HG02938 (cell line): ENCODE results near the gene TLK1.

Source experiments
- ATAC-seq: cut with Tn5 transposase; IDR thresholded peaks from one replicate; pipeline ENCODE4 v1.9.1; 2021; ENCODE audit warnings: mild to moderate bottlenecking, moderate library complexity; ENCODE audit not compliant: unreplicated experiment

Gene TLK1

DNA sequence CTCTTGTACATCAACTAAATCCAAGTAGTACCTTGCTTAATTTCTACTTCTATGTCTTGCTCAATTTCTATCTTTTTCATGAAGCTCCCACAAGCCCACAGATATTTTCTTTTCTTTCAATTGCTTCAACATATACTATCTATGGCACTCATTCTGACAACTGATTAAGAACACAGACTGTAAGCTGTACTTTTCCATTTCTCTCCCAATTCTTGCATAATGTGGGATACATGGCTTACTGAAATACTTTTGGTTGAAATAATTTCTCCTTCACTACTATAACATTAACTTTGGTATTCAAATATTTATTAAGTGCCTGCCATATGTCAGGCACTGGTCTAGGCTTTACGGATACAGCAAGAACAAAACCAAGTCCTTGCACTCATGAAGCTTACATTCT lies 146.8 kb downstream of the TLK1 start:
- no peak for ATAC-seq

DNA sequence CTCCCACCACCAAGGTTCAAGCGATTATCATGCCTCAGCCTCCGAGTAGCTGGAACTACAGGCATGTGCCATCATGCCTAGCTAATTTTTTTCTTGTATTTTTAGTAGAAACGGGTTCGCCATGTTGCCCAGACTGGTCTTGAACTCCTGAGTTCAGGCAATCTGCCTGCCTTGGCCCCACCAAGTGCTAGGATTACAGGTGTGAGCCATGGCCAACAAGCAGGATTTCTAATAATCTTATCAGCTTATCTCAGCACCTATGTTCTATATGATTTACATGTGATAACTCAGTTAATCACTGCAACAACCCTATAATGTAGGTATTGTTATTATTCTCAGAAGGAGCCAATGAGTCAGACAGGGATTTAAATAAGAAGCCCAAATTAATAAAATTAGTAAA lies 151.3 kb downstream of the TLK1 start:
- no peak for ATAC-seq

DNA sequence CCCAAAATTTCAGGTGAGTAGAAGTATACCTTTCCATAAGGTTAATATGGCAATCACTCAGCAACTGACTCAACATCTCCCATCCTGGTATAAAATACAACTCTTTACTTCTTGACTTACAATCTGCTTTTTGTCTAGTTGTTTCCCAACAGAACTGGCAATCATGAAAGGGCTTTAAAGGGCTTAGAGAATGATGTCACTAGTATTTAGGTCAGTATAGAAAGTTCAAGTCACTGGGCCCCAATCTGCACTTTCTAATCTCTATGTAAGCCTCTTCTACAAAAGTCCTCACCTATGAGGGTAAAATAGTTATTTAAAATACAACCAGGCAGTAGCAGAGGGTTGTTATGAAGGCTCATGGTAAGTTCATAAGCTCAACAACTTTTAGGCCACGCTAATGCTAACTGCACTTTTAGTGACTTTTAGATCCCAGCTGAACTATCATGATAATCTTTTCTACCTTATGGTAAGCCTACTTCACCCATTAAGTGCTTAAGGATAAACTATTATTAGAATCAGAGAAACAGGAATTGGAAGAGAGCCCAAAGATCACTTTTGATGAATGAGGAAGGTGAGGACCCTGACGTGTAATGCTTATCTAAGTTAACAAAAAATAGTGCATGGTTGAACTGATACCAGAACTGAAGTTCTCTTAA lies 152.0 kb downstream of the TLK1 start:
- ATAC-seq, result no peak

DNA sequence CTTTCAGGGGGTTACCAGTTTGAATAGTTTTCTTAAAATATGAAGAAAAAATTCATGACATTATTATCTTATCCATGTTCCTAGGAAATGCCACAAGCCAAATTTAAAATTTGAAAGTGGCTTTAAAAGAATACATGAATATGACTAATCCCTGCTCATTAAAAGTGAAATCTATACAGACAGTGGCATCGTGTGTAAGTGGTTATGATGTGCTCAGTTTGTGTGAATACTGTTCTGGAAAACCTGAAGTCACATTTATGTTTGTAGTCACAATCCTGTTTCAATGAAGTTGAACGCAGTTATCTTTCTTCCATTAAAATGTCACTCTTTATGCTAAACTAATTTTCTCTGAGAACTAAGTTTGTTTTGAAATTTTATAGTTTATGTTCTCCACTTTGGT lies 155.9 kb downstream of the TLK1 start:
- no peak for ATAC-seq

DNA sequence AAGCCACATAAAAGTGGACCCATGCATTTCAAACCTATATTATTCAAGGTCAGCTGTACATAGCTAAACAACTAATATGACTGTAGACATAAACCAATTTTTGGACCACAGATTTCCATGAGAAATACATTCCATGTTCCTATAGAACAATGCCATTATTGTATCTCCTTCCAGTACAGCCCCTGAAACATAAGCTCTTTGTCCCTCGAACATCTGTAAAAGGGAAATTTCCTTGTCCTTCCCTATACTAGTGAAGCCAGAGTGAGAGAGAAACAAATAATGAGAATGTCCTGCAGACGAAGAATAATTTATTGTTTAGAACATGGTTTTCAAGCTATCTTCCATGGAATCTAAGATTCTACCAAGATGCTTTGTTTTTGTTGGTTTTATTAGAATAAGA lies 156.3 kb downstream of the TLK1 start:
- ATAC-seq, result no peak

DNA sequence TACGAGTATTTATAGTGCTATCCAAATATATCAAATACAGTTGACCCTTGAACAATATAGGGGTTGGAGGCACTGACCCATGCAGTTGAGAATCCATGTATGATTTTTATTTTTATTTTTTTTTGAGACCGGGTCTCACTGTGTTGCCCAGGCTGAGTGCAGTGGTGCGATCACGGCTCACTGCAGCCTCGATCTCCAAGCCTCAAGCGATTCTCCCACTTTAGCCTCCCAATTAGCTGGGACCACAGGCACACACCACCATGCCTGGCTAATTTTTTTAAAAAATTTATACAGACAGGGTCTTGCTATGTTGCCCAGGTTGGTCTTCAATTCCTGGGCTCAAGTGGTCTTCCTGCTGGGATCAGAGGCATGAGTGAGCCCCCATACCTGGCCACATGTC lies 161.0 kb downstream of the TLK1 start:
- no peak for ATAC-seq

DNA sequence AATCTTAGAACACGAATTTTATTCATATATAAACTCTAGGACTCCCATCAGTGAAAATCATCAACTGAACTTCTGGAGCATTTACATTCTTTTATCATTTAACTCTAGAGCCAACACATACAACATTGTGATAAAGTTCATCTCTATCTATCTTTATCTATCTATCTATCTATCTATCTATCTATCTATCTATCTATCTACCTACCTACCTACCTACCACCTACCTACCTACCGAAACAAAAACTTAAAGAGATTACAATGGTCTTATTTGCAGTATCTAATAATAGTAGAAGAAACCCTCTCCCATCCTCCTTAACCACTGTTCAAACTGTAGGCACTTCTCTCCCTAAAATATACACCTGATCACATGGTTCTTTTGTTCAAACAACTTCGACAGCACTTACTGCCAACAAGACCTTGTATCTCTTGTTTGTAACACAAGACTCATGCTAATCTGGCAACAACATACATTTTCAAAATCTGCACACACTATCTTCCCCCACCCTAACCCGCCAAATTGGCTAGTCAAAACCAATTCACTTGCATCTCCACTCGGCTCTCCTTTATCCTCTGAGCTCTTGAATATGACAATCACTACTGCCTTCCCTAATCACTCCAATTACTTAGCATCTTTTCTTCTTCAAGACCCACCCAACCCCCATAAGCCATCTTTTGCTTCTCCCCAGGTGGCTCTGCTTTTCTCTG lies 162.6 kb downstream of the TLK1 start:
- ATAC-seq, result no peak

DNA sequence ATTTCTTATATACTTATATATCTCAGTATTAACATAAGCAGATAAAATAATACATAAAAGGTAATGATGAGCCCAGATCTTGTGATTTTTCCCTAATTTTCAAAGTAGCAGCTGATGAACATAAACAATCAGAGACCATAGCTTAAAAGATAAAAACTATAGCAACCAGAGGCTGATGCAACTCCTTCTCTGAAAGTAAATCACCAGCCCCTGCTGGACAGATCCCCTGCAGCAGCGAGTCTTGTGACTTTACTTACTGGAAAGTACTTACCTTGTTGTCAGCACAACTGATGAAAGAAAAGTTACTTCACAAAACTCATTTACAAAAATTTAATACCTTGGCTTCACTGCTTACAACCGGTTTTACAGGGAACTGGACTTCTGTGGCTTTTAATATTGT lies 164.4 kb downstream of the TLK1 start:
- no peak for ATAC-seq

DNA sequence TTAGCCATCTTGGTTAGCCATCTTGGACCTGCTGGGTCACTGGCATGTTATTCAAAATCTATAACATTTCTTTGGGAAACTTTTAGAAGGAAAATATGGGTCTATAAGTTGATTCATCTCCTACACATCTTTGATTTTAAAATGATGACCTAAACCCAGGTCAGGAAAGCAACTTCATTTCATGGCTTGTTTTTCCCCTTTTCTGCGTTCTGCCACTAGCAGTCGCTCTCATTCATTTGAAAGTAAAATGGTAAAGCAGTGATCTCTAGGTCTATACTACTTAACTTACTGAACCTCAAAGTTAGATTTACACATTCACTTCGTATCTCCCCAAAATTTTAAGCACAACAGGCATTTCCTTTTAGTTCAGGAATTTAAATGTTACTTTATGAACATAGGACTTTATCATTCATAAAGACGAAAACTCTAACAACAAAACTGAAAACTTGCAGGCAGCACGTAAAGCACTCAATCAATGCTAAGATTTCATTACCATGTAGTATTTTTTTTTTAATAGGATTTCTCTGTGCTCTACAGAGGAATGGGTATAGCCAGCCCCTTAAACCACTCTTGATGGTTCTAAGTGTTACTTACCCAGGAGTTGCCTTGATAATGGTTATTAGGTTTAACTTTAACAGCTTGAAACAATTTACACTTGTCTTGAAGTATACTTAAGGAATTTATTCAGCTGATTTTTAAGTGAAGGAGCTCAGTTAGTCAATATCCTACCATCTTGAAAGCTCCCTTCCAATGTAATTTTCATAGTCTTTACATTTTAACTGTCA lies 169.1 kb downstream of the TLK1 start:
- ATAC-seq, result no peak

DNA sequence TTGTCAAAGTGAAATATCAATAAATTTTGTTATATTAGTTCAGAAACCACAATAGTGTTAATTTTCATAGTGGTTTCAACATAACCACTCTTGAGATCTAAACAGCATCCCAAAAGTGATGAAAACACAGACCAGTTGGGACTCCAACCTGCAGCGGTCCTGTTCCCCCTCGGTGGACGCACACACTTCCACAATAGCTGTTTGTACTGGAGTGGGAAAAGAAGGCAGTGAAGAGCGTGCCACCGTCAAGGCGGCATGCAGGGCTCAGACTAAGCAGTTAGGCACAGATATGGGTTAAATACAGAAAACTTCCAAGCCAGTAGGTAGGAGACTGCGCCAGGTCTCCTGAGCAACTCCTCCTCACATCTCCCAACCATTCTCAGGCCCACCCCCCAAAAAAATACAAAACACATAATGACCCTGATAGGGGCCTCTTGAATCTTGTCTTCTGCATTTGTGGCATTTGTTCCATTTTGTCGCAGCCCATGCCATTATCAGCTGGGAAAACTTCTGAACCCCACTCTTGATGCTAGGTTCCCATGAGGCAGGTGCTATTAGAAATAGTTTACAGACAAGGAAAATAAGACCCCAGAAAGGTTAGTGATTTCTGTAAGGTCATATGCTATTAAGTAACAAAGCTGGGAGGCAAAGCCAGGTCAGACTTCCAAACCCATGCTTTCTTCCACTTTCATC lies 174.0 kb downstream of the TLK1 start:
- ATAC-seq, result no peak

DNA sequence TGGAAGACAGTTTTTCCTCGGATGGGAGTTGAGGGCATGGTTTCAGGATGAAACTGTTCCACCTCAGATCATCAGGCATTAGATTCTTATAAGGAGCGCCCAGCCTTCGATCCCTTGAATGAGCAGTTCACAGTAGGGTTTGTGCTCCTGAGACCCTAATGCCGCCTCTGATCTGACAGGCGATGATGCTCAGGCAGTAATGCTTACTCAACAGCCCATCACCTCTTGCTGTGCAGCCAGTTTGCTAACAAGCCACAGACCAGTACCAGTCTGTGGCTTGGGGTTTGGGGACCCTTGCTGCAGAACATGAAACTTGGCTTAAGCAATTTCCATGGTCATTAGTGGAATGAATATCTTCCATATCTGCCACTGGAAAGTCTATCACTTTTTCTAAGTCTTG lies 175.3 kb downstream of the TLK1 start:
- no peak for ATAC-seq

DNA sequence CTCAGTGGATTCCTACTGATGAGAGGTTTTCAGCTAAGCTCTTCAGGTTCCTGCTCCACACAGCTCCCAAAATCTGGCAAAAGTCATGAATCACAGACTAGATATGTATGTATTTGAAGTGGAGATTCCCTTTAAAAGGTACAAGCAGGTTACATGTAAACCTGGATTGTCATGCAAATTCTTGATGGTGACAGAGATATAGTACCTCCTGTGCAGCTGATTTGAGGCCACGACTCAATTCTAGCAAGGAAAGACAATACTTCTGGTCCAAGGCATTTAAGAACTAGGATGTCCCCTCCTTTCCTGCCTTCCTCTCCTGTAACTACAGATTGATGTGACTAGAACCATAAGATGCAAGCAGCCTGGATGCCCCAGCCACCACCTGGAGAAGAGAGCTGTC lies 176.6 kb downstream of the TLK1 start:
- ATAC-seq, result no peak

DNA sequence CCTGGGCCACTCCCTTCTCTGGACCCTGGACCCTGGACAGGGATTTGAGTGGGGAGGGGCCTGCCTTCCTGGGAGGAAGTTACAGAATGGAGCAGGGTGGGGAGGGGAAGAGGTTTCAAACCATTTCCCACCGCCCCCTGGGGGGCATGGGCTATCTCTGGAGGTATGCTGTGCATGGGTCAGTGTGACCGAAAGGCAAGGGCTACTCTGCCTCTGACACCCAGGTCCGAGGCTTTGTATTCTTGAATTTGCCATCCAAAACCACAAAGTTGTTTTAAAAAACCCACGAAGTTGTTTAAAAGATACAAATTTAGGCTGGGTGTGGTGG lies 184.8 kb downstream of the TLK1 start:
- ATAC-seq, result no peak

DNA sequence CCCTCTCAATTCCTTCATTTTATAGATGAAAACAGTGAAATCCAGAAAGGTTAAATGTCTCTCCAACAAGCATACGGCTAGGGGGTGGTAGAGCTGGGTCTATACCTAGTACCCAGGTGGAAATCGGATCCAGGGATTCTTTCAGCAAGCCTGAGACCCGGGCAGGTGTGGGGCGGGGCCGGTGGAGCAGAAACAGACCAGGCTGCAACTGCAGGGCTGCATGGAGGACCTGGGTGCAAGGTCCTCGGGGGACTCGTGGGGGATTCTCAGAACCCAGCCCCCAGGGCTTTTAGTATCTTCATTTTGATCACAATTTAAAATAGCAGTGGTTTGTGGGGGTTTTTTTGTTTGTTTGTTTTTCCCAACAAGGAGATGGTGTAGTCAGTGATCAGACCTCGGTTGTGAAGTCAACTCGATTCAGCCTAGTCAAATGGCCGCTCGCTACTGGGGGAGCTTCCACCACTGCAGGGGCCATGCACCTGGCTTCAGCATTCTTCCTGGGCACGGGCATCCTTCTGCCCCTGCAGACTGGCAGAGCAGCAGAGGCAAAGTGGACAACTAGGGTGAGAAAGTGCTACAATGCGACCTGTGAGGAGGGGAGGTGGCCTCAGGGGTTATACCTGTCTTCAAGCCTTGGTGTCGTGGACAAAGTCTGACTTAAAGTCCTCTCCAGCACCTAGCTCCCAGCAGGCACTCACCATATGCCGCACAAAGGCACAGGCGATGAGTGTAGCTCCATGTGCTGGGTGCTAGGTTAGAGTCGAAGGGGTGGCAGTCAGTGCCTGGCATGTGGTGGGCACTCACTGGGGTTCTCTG lies 185.4 kb downstream of the TLK1 start:
- ATAC-seq, result no peak

DNA sequence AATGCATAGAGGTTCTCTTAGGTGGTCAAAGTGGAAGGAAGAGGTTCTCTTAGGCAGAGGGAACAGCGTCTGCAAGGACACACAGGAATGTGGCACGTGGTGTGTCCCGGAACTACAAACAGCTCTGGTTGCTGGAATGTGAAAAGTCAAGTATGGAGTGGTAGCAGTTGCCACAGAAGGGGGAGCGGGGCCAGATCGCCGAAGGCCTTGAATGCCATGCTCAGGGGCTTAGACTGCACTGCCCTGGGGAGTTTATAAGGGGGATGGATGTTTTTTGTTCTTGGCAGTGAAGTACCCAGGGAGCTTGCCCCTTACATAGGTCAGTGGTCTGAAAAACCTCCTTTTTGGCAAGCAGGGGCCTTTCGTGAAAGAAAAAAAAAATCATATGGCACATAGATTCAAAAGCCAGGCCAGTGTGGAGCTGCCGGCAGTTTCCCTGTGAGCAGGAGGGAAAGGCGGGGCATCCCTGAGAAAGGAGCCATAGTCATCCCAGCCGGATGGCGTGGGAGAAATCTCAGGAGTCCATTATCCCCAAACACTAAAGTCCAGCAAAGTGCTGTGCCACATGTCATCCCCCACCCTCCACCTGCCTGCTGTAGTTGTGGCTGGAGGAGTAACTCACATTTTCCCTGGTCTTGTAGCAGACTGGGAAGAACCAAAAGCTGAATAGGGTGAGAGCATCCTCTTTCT lies 186.2 kb downstream of the TLK1 start:
- no peak for ATAC-seq

DNA sequence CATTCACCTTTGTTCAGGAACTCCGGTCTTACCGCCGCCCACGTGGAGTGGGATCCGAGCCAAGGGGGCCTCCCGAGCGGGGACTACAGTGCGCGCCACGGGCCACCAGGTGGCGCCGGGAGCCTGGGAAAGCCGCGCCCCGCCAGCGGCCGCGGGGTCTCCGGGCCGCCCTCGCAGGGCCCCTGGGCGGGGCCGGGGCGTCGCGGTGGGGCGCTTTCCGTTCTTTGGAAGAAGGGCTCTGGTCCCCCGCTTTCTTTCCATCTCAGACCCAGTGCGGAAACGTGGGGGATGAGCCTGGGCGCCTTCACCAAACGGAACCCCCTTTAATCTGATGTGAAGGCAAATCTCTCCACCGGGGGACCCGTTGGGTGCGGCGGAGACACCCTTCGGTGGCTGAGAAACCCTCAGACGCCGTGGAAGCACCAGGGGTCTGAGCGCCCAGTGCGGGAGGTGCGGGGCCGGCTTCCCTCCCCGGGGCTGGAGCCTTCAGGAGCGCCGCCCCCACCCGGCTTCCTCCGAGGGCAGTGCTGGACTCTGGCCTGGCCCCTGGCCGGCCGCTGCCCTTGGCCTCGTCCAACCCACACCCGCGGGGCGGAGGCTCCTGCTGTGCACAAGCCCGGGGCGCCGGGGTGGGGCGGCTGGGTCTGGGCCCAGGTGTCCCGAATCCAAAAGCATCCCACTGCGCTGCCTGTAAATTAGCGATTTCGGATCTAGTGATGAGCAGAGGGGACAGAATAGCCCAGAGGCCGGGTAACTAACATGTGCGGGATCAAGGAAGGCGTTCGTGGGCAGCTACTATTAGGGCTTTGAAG lies 187.0 kb downstream of the TLK1 start:
- ATAC-seq, result peak; percentile 89

DNA sequence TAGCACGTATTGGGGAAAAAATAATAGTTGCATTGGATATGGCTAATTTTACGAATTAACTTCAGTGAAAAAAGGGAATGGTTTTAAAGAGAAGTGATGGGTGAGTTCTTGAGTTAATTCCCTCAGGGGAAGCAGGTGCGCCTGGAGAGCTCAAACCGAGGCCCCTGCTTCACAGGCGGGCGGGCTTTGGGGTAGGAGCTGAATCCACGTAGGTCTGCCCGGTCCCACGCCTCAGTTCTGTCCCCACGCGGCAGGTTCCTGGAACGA lies 187.5 kb downstream of the TLK1 start:
- peak; percentile 47 for ATAC-seq

DNA sequence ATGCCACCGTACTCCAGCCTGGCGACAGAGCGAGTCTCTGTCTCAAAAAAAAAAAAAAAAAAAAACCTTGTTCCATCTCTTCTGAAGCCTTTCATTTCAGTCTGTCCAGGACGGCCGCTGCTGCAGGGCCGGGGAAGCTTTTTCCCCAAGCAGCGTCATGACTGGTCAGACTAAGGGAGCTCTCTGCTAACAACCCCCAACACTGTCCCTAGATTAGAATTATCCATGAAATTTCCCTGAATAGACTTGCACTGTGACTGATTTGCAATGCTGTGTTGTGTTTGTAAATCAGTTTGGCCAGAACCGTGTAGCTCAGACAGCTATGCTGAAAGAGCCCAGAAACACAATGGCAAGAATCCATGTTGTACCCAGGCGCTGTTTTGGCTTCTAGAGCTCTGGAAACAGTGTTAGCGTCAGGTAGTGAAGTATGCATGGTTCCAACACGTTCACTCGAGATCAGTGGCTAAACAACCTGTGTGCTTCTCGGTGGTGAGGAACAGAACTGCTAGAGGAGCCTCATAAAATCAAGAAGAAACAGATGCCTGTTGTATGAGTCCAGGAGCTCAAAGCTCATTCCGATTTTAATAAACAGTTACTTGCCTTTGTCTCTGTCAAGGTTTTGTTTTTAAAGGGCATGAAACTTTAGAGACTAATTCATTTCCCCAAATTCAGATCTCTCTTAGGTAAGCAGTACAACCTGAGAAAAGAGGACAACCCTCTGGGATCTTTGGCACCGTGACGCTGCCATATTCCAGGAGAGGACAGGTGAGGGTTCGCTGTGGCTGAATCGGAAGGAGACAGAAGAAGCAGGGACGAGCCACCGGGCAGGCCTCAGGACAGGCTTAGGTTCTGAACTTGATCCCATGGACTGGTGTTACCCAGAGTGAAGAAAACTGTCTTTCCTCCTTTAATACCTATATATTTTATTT lies 188.1 kb downstream of the TLK1 start:
- no peak for ATAC-seq

DNA sequence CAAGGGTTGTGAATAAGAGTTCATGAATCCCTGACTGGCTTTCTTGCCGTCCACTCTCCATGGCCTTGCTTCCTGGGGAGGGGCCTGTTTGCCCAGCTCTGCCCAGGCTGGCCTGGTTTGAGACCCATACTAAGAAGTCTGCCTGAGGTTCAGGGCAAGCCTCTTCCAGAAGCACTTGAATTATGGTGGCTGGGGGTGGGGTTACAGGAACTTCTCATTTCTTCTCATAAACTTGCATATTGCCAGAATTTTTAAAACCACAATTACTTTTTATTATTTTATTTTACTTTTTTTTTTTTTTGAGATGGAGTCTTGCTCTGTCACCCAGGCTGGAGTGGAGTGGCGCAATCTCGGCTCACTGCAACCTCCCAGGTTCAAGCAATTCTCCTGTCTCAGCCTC lies 189.6 kb downstream of the TLK1 start:
- ATAC-seq, result no peak
